Cardiac muscle cell (in vitro differentiated cells and primary cell): ENCODE measurements around the gene RBM23. TPM values are rescaled to one million over a fixed set of nuclear protein-coding genes. Genes with fewer than 3 reads are reported as not detected.
A peak's percentile ranks its signal among the peaks of the same experiment; 100 is the strongest.

Source experiments
- DNase-seq, 2 donors: peaks; one replicate each; pipeline versions ENCODE4 v3.0.0 to v3.0.0-alpha.2; 2010 to 2017; ENCODE audit warnings: low read depth in 1 of 2, low spot score in 1 of 2
- H3K27ac ChIP-seq: fragments of 200-600 bp; sonication (generic); 2 replicates; pipeline ENCODE4 v1.5.1; 2016
- H3K27me3 ChIP-seq: fragments of 200-600 bp; sonication (generic); 2 replicates; pipeline ENCODE4 v1.6.0; 2016; ENCODE audit warnings: control low read depth
- H3K36me3 ChIP-seq: fragments of 200-600 bp; sonication (generic); 2 replicates; pipeline ENCODE4 v1.5.1; 2016; ENCODE audit warnings: control low read depth
- H3K4me1 ChIP-seq: fragments of 200-600 bp; sonication (generic); 2 replicates; pipeline ENCODE4 v1.8.1; 2017; ENCODE audit warnings: low read depth, mild to moderate bottlenecking, mixed run types
- H3K4me3 ChIP-seq: fragments of 200-600 bp; sonication (generic); 2 replicates; pipeline ENCODE4 v1.5.1; 2016; ENCODE audit warnings: mild to moderate bottlenecking
- H3K9me3 ChIP-seq: fragments of 200-600 bp; sonication (generic); 2 replicates; pipeline ENCODE4 v1.5.1; 2017; ENCODE audit warnings: low read depth, mild to moderate bottlenecking, control low read depth
- CTCF ChIP-seq: IDR thresholded peaks from 2 replicates; pipeline ENCODE4 v1.5.1; 2012; ENCODE audit warnings: low read depth, mild to moderate bottlenecking, low read length
- polyA plus RNA-seq: library from polyadenylated mRNA; unstranded; fragments of >200 nt; fragmentation: Nextera tagmentation; extraction: Ambion mirVana; gene quantifications from 2 replicates; pipeline ENCODE4 v1.2.1, GENCODE V29; 2016
- total RNA-seq: library from RNA; depleted of rRNA; stranded (reverse); fragments of >200 nt; gene quantifications from 2 replicates; pipeline ENCODE4 v1.2.3, GENCODE V29; 2016

Gene RBM23
- total and polyA plus RNA-seq, 2 experiments from 2014 or later: 93.4 to 107 TPM

GRCh38 chr14:22871224-22872032 lies 47.5 kb downstream of the RBM23 start, which contains the start of gene LRP10:
Gene LRP10, plus strand, starts transcription at chr14:22871740. Its CDS starts 564 bp downstream, at chr14:22872304.
- no peak for TF ChIP-seq CTCF
- H3K4me1 ChIP-seq: peaks cover 6% of the 10 kb centered on the region
- peak; percentile 90 to 97 for DNase-seq
- H3K27me3 ChIP-seq: no peaks in the 10 kb centered on the region
- peak within 1 kb of the TSS; percentile 90 for H3K27ac ChIP-seq
- H3K36me3 ChIP-seq: peaks cover 17% of the 10 kb centered on the region
- peak within 1 kb of the TSS; percentile 61 for H3K4me3 ChIP-seq
- H3K9me3 ChIP-seq: no peaks in the 10 kb centered on the region

GRCh38 chr14:22870811-22871223 lies 48.1 kb downstream of the RBM23 start:
- peak overlapping the region; percentile 61 for H3K4me3 ChIP-seq
- no peak for DNase-seq
- no peak for TF ChIP-seq CTCF
- peaks cover 15% of the 10 kb centered on the region for H3K36me3 ChIP-seq
- H3K27me3 ChIP-seq: no peaks in the 10 kb centered on the region
- peaks cover 6% of the 10 kb centered on the region for H3K4me1 ChIP-seq
- H3K27ac ChIP-seq: peak overlapping the region; percentile 90
- no peaks in the 10 kb centered on the region for H3K9me3 ChIP-seq

GRCh38 chr14:22866874-22867273 lies 52.1 kb downstream of the RBM23 start:
- Histone ChIP-seq H3K9me3 (no peaks in the 10 kb centered on the region), H3K4me3 (no peak overlapping the region), H3K27ac (no peak overlapping the region), H3K4me1 (peaks cover 6% of the 10 kb centered on the region), H3K36me3 (no peaks in the 10 kb centered on the region), H3K27me3 (no peaks in the 10 kb centered on the region)
- DNase-seq: no peak
- no peak for TF ChIP-seq CTCF

- no peaks in the 10 kb centered on the region for H3K27me3 ChIP-seq
- peaks cover 4% of the 10 kb centered on the region for H3K4me1 ChIP-seq
- no peak for DNase-seq
- H3K27ac ChIP-seq: no peak overlapping the region
- TF ChIP-seq CTCF: peak; percentile 36
- no peaks in the 10 kb centered on the region for H3K9me3 ChIP-seq
- H3K4me3 ChIP-seq: no peak overlapping the region
- no peaks in the 10 kb centered on the region for H3K36me3 ChIP-seq
Measured at GRCh38 chr14:22865424-22866405, 53.2 kb downstream of the RBM23 start.

GRCh38 chr14:22864979-22865378 lies 54.0 kb downstream of the RBM23 start:
- no peaks in the 10 kb centered on the region for H3K27me3 ChIP-seq
- H3K9me3 ChIP-seq: no peaks in the 10 kb centered on the region
- TF ChIP-seq CTCF: no peak

More at GRCh38 chr14:22864979-22865378, 54.0 kb downstream of the RBM23 start:
- DNase-seq: no peak
- Histone ChIP-seq H3K36me3 (no peaks in the 10 kb centered on the region), H3K4me1 (no peaks in the 10 kb centered on the region), H3K27ac (no peak overlapping the region), H3K4me3 (no peak overlapping the region)
